HEK293 (cell line): ENCODE results near the gene HLF.

Experiments used
- CTCF ChIA-PET: fragments of 350-600 bp; formaldehyde crosslinking; extraction: SDS; loops from one replicate; lab custom pipeline; 2021; ENCODE audit warnings: antibody characterized with exemption; lab: Yijun Ruan, JAX
- POLR2A ChIA-PET: fragments of 300-600 bp; formaldehyde crosslinking; extraction: SDS; loops from one replicate; lab custom pipeline; 2020; ENCODE audit warnings: antibody characterized with exemption, inconsistent platforms; lab: Yijun Ruan, JAX
- H3K27ac ChIP-seq: fragments of 200-500 bp; sonication (Bioruptor generic); 2 replicates; pipeline ENCODE4 v1.5.1; 2014; ENCODE audit warnings: low read depth, low read length, control low read depth, inconsistent platforms; ENCODE audit errors: extremely low read depth
- H3K36me3 ChIP-seq, 2 experiments: fragments of 200-500 bp in 1 of 2; sonication (Bioruptor generic) in 1 of 2; 1 replicate in 1 of 2; 2 replicates in 1 of 2; pipeline ENCODE4 v1.5.1; 2014 to 2017; ENCODE audit warnings: inconsistent platforms in 2 of 2, low read length in 2 of 2; ENCODE audit not compliant: control insufficient read depth in 2 of 2, insufficient read depth in 1 of 2
- H3K4me1 ChIP-seq: fragments of 200-500 bp; sonication (Bioruptor generic); 2 replicates; pipeline ENCODE4 v1.5.1; 2014; ENCODE audit warnings: mild to moderate bottlenecking, low read length, inconsistent platforms; ENCODE audit not compliant: control insufficient read depth, insufficient read depth
- H3K4me3 ChIP-seq: 2 replicates; pipeline ENCODE4 v1.5.1; 2011; ENCODE audit warnings: low read depth, mild to moderate bottlenecking, control low read depth, low read length, moderate library complexity
- H3K9me3 ChIP-seq: fragments of 200-500 bp; sonication (Bioruptor generic); 2 replicates; pipeline ENCODE4 v1.5.1; 2014; ENCODE audit warnings: low read depth, low read length, inconsistent platforms; ENCODE audit not compliant: control insufficient read depth, insufficient read depth
- GFI1B ChIP-seq: fragments of 450-650 bp; formaldehyde crosslinking; IDR thresholded peaks from 2 replicates; pipeline ENCODE4 v1.5.1; 2016; ENCODE audit warnings: missing biosample characterization, missing genetic modification characterization
- HOXD13 ChIP-seq: sonication (generic); formaldehyde crosslinking; IDR thresholded peaks from 2 replicates; pipeline ENCODE4 v1.8.0; 2022; ENCODE audit warnings: missing genetic modification reagents, borderline replicate concordance
- KLF7 ChIP-seq: fragments of 450-650 bp; formaldehyde crosslinking; IDR thresholded peaks from 2 replicates; pipeline ENCODE4 v1.5.1; 2016; ENCODE audit warnings: missing biosample characterization, missing genetic modification characterization, borderline replicate concordance
- SALL2 ChIP-seq: fragments of 450-650 bp; formaldehyde crosslinking; IDR thresholded peaks from 2 replicates; pipeline ENCODE4 v1.5.0; 2017; ENCODE audit warnings: missing biosample characterization, mild to moderate bottlenecking, missing genetic modification characterization, borderline replicate concordance
- TSHZ1 ChIP-seq: fragments of 450-650 bp; formaldehyde crosslinking; IDR thresholded peaks from 2 replicates; pipeline ENCODE4 v1.5.1; 2016; ENCODE audit warnings: missing biosample characterization, missing genetic modification characterization, borderline replicate concordance
- ZBTB11 ChIP-seq: fragments of 450-650 bp; formaldehyde crosslinking; conservative IDR thresholded peaks from 2 replicates; pipeline ENCODE4 v1.5.1; 2016; ENCODE audit warnings: low read depth, missing biosample characterization, missing genetic modification characterization
- ZBTB6 ChIP-seq: fragments of 450-650 bp; formaldehyde crosslinking; IDR thresholded peaks from 2 replicates; pipeline ENCODE4 v1.5.1; 2017; ENCODE audit warnings: missing biosample characterization, missing genetic modification characterization
- ZNF133 ChIP-seq: fragments of 450-650 bp; formaldehyde crosslinking; IDR thresholded peaks from 2 replicates; pipeline ENCODE4 v1.5.1; 2016; ENCODE audit warnings: missing biosample characterization, missing genetic modification characterization
- ZNF140 ChIP-seq: fragments of 450-650 bp; formaldehyde crosslinking; IDR thresholded peaks from 2 replicates; pipeline ENCODE4 v1.5.1; 2016; ENCODE audit warnings: missing biosample characterization, missing genetic modification characterization
- ZNF157 ChIP-seq: fragments of 450-650 bp; formaldehyde crosslinking; IDR thresholded peaks from 2 replicates; pipeline ENCODE4 v1.5.1; 2016; ENCODE audit warnings: missing biosample characterization, missing genetic modification characterization
- ZNF16 ChIP-seq: fragments of 450-650 bp; formaldehyde crosslinking; IDR thresholded peaks from 2 replicates; pipeline ENCODE4 v1.5.1; 2016; ENCODE audit warnings: low read depth, missing biosample characterization, missing genetic modification characterization
- ZNF2 ChIP-seq: fragments of 450-650 bp; formaldehyde crosslinking; IDR thresholded peaks from 2 replicates; pipeline ENCODE4 v1.5.1; 2016; ENCODE audit warnings: missing biosample characterization, missing genetic modification characterization
- ZNF274 ChIP-seq, 2 experiments: fragments of 200-500 bp in 1 of 2; fragments of 450-650 bp in 1 of 2; sonication (Bioruptor generic) in 1 of 2; formaldehyde crosslinking in 1 of 2; IDR thresholded peaks; 2 replicates each; pipeline versions ENCODE4 v1.5.1 to v1.6.1; 2014 to 2016; ENCODE audit warnings: borderline replicate concordance in 1 of 2, inconsistent platforms in 1 of 2, low read length in 1 of 2, missing biosample characterization in 1 of 2, missing genetic modification characterization in 1 of 2
- ZNF280D ChIP-seq: fragments of 450-650 bp; formaldehyde crosslinking; IDR thresholded peaks from 2 replicates; pipeline ENCODE4 v1.5.1; 2016; ENCODE audit warnings: missing biosample characterization, missing genetic modification characterization
- ZNF404 ChIP-seq: fragments of 450-650 bp; formaldehyde crosslinking; IDR thresholded peaks from 2 replicates; pipeline ENCODE4 v1.5.1; 2017; ENCODE audit warnings: missing biosample characterization, missing genetic modification characterization
- ZNF521 ChIP-seq: fragments of 450-650 bp; formaldehyde crosslinking; IDR thresholded peaks from 2 replicates; pipeline ENCODE4 v1.5.1; 2017; ENCODE audit warnings: missing biosample characterization, mild to moderate bottlenecking, missing genetic modification characterization
- ZNF549 ChIP-seq: fragments of 450-650 bp; IDR thresholded peaks from 2 replicates; pipeline ENCODE4 v1.5.1; 2018; ENCODE audit warnings: missing biosample characterization, missing genetic modification characterization, mild to moderate bottlenecking, inconsistent platforms, moderate library complexity
- ZNF623 ChIP-seq: fragments of 450-650 bp; formaldehyde crosslinking; IDR thresholded peaks from 2 replicates; pipeline ENCODE4 v1.5.1; 2016; ENCODE audit warnings: missing biosample characterization, missing genetic modification characterization
- ZNF654 ChIP-seq: fragments of 450-650 bp; formaldehyde crosslinking; IDR thresholded peaks from 2 replicates; pipeline ENCODE4 v1.5.1; 2016; ENCODE audit warnings: low read depth, missing biosample characterization, missing genetic modification characterization
- ZNF660 ChIP-seq: fragments of 450-650 bp; IDR thresholded peaks from 2 replicates; pipeline ENCODE4 v1.5.1; 2018; ENCODE audit warnings: missing biosample characterization, mild to moderate bottlenecking, missing genetic modification characterization
- ZNF837 ChIP-seq: fragments of 450-650 bp; formaldehyde crosslinking; IDR thresholded peaks from 2 replicates; pipeline ENCODE4 v1.5.1; 2016; ENCODE audit warnings: missing biosample characterization, missing genetic modification characterization
- ZSCAN16 ChIP-seq: fragments of 450-650 bp; formaldehyde crosslinking; IDR thresholded peaks from 2 replicates; pipeline ENCODE4 v1.5.1; 2016; ENCODE audit warnings: missing biosample characterization, missing genetic modification characterization

Gene HLF

GRCh38 chr17:55290492-55291113 lies 25.8 kb downstream of the HLF start (continued):
- no peak for TF ChIP-seq ZBTB11 (tag by site-specific recombination)
- no peak for TF ChIP-seq ZNF157 (tag by site-specific recombination)
- TF ChIP-seq GFI1B (tag by site-specific recombination): no peak

- no peak overlapping the region for H3K27ac ChIP-seq
- no peaks in the 10 kb centered on the region for H3K4me1 ChIP-seq
- H3K36me3 ChIP-seq: no peaks in the 10 kb centered on the region
- TF ChIP-seq HOXD13 (CRISPR knock-in tag): no peak
- no peak for TF ChIP-seq ZNF404 (tag by site-specific recombination)
- no peak for TF ChIP-seq KLF7 (tag by site-specific recombination)
- no peak for TF ChIP-seq ZNF654 (tag by site-specific recombination)
- no peak for TF ChIP-seq SALL2 (tag by site-specific recombination)
- no peak for TF ChIP-seq ZNF521
- TF ChIP-seq ZNF274 (IDR thresholded peaks at IDR 0.05; ENCODE audit: low read length): no peak
- TF ChIP-seq ZNF274 (tag by site-specific recombination; IDR thresholded peaks at IDR 0.05; ENCODE audit: borderline replicate concordance): no peak
- no peak for TF ChIP-seq ZNF549 (tag by site-specific recombination)
- TF ChIP-seq TSHZ1 (tag by site-specific recombination): no peak
- no peak for TF ChIP-seq ZNF2
- TF ChIP-seq, all 188 proteins: peak for 0
- ChIA-PET CTCF (interaction anchor here (0.6 to 1.7 kb wide), 5 partner anchors 9 to 536 kb away, joined by 3 to 4 read pairs (median 4); no protein-coding TSS in a partner anchor), POLR2A (no interaction called here)
- no peaks in the 10 kb centered on the region; the same call in 1 of the 2 replicates for H3K9me3 ChIP-seq
- no peak overlapping the region for H3K4me3 ChIP-seq
Measured at GRCh38 chr17:55291114-55291507, 26.4 kb downstream of the HLF start.

- ChIA-PET CTCF (interaction anchor here (1.1 kb wide), 1 partner anchor 12 kb away, joined by 3 read pairs; no protein-coding TSS in a partner anchor), POLR2A (no interaction called here)
- Histone ChIP-seq H3K4me1 (no peaks in the 10 kb centered on the region), H3K4me3 (no peak overlapping the region), H3K36me3 (no peaks in the 10 kb centered on the region), H3K27ac (no peak overlapping the region), H3K9me3 (no peaks in the 10 kb centered on the region)
- TF ChIP-seq ZNF837 (tag by site-specific recombination) (no peak), ZNF133 (tag by site-specific recombination) (no peak), ZNF140 (no peak), ZNF660 (tag by site-specific recombination) (no peak), ZNF623 (no peak), ZNF280D (tag by site-specific recombination) (no peak), ZBTB6 (no peak), ZSCAN16 (tag by site-specific recombination) (no peak), ZNF16 (no peak)
Measured at GRCh38 chr17:55292094-55292493, 27.3 kb downstream of the HLF start.
